Right lobe of liver (tissue), 6 donors: ENCODE data around the gene GDI1. TPM values are rescaled to one million over a fixed set of nuclear protein-coding genes. Genes with fewer than 3 reads are reported as not detected.
A peak's percentile ranks its signal among the peaks of the same experiment; 100 is the strongest.

Experiments used
- ATAC-seq, 4 donors: fragments of 200-7000 bp; cut with Tn5 transposase; one replicate each; pipeline ENCODE4 v1.9.1; 2020; ENCODE audit warnings: mild to moderate bottlenecking in 4 of 4, moderate library complexity in 4 of 4
- DNase-seq, 3 donors: peaks; one replicate each; pipeline ENCODE4 v3.0.0-alpha.2; 2020
- H3K27ac ChIP-seq, 3 donors: fragments of 200-600 bp; one replicate each; pipeline ENCODE4 v1.8.0; 2022
- H3K27me3 ChIP-seq, 2 donors: fragments of 200-600 bp; one replicate each; pipeline ENCODE4 v1.8.0; 2022
- H3K36me3 ChIP-seq, 4 donors: fragments of 200-600 bp; sonication (generic) in 1 of 4; one replicate each; pipeline versions ENCODE4 v1.5.1 to v1.8.0; 2017 to 2022; ENCODE audit warnings: control low read depth in 1 of 4
- H3K4me1 ChIP-seq, 4 donors: fragments of 200-600 bp; sonication (generic) in 1 of 4; one replicate each; pipeline versions ENCODE4 v1.5.1 to v1.8.0; 2017 to 2022; ENCODE audit warnings: control low read depth in 1 of 4
- H3K4me3 ChIP-seq, 3 donors: fragments of 200-600 bp; one replicate each; pipeline ENCODE4 v1.8.0; 2022
- H3K9me3 ChIP-seq, 4 donors: fragments of 200-600 bp; sonication (generic) in 1 of 4; one replicate each; pipeline versions ENCODE4 v1.5.1 to v1.8.0; 2017 to 2022; ENCODE audit warnings: control low read depth in 1 of 4
- CTCF ChIP-seq, 4 donors: fragments of 200-600 bp in 3 of 4; fragments of 450-650 bp in 1 of 4; IDR thresholded peaks; one replicate each; pipeline versions ENCODE4 v1.5.1 to v1.8.0; 2016 to 2022; ENCODE audit warnings: antibody characterized with exemption in 4 of 4, mild to moderate bottlenecking in 2 of 4
- POLR2A ChIP-seq: fragments of 450-650 bp; IDR thresholded peaks from one replicate; pipeline ENCODE4 v1.6.1; 2017; ENCODE audit warnings: antibody characterized with exemption, mild to moderate bottlenecking
- WGBS: methylation state at CpG from one replicate; pipeline ENCODE4 v1.1.6; 2018; ENCODE audit warnings: low coverage, low lambda C conversion rate; ENCODE audit not compliant: insufficient coverage; ENCODE audit errors: missing lambda C conversion rate; 5-methylcytosine and 5-hydroxymethylcytosine counted together
- intact Hi-C, 2 donors: fragments of 100-400 bp; cut with DNase I; formaldehyde crosslinking; loops; one replicate each; pipeline versions ENCODE4 v1.11.2 to v1.14.1; 2022
- total RNA-seq, 6 experiments: library from RNA; depleted of rRNA in 2 of 6; stranded (reverse); fragments of >200 nt in 2 of 6; fragmentation: NEBNext Ultra II Directional in 3 of 6; extraction: Animal tissue kit (Norgen Biotek cat#: 25700) in 3 of 6; gene quantifications; one replicate each; pipeline versions ENCODE4 v1.1.0 to v1.2.4, GENCODE V29; 2016 to 2023
- donor health status: DM: no; HTN: yes; CAD: no.
- donor health status: DM: no; HTN: no; CAD: no.
- donor health status: DM: no; HTN: no; CAD: no.
- donor health status: DM: no; HTN: yes; CAD: no.
- donor health status: DM: no; HTN: yes; CAD: no.

Gene GDI1
- total RNA-seq, 6 experiments from 2014 or later = 26.8 to 37.7 (median 30.9) TPM

DNA sequence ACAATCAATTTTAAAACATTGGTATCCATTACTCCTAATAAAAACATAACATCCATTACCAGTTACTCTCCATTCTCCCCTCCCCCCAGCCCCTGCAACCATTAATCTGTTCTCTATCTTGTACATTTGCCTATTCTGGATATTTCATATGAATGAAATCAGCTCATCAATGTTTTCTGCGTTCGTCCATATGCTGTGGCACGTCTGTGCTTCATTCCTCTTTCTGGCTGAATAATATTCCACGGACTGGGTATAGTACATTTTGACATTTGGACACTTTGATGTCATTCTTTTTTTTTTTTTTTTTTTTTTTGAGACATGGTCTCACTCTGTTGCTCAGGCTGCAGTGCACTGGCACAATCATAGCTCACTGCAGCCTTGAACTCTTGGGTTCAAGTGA, 33.1 kb upstream of the GDI1 start:
- Histone ChIP-seq H3K27me3 (no peaks in the 10 kb centered on the region), H3K27ac (no peak overlapping the region), H3K36me3 (peaks cover 0 to 18% (median 4%) of the 10 kb centered on the region in 4 donors), H3K4me3 (no peak overlapping the region), H3K4me1 (peaks cover 0 to 25% (median 6%) of the 10 kb centered on the region in 4 donors), H3K9me3 (no peaks in the 10 kb centered on the region)
- DNase-seq (no peak), ATAC-seq (no peak)
- no peak for TF ChIP-seq POLR2A
- no peak for TF ChIP-seq CTCF (IDR thresholded peaks at IDR 0.05)
- intact Hi-C loops = loop anchor here in 1 of 2 donors (5.0 kb wide), 1 partner anchor 128 kb away; no protein-coding TSS in a partner anchor
- WGBS = 69% methylated on average over 4 of the region's 4 CpGs

DNA sequence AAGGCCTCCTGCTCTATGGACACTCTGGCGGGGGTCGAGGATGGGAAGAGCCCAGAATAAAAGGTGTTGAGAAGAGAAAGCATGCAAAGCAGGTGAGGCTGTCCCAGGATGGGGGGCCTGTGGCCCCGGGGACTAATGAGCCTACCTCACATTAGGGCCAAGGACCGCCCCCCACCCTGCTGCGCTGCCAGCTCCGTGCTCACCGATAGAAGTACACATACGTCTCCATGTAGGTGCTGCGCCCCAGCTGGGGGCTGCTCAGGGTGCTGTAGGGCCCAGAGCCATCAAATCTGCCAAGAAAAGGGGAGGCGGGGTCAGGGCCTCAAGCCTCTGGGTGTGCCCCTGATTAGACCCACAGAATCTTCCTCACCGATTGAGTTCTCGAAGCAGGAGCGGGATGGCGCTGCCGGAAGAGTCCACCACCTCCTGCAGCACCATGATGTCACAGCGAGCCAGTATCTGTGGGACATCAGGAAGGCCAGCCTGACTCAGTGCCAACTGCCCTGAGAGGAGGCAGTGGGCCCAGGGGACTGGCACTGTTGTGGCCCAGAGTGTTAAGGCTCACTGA, 32.2 kb upstream of the GDI1 start:
- Histone ChIP-seq H3K27me3 (no peaks in the 10 kb centered on the region), H3K27ac (no peak overlapping the region), H3K9me3 (no peaks in the 10 kb centered on the region), H3K4me1 (peaks cover 0 to 19% (median 6%) of the 10 kb centered on the region in 4 donors), H3K36me3 (peaks cover 0 to 10% (median 4%) of the 10 kb centered on the region in 4 donors), H3K4me3 (no peak overlapping the region)
- intact Hi-C loops = loop anchor here in 1 of 2 donors (5.0 kb wide), 1 partner anchor 128 kb away; no protein-coding TSS in a partner anchor
- DNase-seq (no peak), ATAC-seq (no peak)
- TF ChIP-seq POLR2A (no peak), CTCF (IDR thresholded peaks at IDR 0.05) (no peak)
- 85% methylated on average over 5 of the region's 16 CpGs for WGBS

DNA sequence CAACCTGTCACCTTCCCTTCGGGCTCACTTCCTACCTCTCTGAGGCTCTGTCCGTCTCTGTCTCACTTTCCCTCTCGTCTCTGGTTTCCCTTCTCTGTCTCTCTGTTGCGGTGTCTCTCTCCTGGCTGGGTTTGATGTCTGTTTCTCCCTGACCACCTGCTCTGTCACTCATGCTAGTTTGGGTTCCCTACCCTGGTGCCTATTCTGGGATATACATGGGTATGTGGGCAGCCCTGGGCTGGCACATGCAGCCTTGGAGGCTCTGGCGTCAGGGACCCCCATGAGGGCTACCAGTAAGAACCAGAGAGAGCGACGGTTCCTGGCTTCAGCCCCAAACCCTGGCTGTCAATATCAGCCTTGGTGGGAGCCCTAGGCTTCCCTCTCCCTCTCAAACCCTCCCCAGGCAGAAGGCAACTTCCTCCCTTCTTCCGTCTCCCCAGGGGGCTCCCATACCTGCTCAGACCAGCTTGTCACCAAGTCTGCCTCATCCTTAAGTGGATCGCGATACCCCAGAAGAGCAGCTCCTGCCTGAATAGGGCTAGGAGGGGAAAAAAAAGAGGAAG, 28.2 kb upstream of the GDI1 start:
- WGBS = 65% methylated on average over 5 of the region's 10 CpGs
- no peak for ATAC-seq
- no peak for DNase-seq
- intact Hi-C loops = no loop called here
- Histone ChIP-seq H3K27me3 (no peaks in the 10 kb centered on the region), H3K4me3 (no peak overlapping the region), H3K9me3 (no peaks in the 10 kb centered on the region), H3K27ac (peak overlapping the region in 1 of 3 donors; percentile 49), H3K4me1 (no peaks in the 10 kb centered on the region), H3K36me3 (no peaks in the 10 kb centered on the region)
- TF ChIP-seq POLR2A (no peak), CTCF (IDR thresholded peaks at IDR 0.05) (no peak)

DNA sequence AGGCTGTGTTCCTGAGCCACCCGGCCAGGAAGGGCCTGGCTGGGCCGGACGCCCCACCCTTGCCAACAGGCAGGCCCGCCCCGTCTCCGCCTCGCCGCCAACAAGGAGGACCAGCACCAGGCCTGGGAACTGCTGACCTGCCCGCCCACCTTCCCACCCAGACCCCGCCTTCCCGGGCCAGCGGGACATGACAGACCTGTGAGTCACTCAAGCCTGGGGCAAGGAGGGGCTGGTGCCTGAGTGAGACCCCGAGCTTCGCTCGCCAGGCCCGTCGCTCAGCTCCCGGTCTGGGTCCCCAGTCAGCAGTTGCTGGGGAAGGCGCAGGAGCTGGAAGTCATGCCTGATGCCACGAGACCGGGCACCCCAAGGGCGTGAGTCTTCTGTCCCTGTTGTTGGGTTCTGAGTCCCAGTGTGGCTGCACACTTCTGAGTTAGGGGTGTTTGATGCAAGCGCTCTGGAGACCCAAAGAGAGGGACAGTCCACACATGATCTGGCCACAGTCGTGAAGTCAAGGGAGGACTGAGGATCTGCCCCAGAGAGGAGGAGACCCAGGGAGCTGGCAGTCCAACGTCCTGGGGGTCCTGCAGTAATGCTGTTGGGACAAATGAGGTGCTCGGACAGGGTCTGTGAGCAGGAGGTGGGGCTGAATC, 27.6 kb upstream of the GDI1 start, which contains the start of gene DNASE1L1:
DNASE1L1 (minus strand) TSS at position 33 of the 650 bp plus-strand sequence. CDS start 3,686 bp downstream, outside the sequence.
- Histone ChIP-seq H3K27me3 (no peaks in the 10 kb centered on the region), H3K27ac (peak within 1 kb of the TSS; percentile 6 to 49 (median 38)), H3K9me3 (no peaks in the 10 kb centered on the region), H3K36me3 (no peaks in the 10 kb centered on the region), H3K4me1 (no peaks in the 10 kb centered on the region), H3K4me3 (no peak within 1 kb of the TSS)
- intact Hi-C loops = no loop called here
- DNase-seq = peak; percentile 72 to 82 (median 82)
- WGBS = 43% methylated on average over 3 of the region's 26 CpGs
- TF ChIP-seq POLR2A (no peak), CTCF (IDR thresholded peaks at IDR 0.05) (no peak)
- ATAC-seq = peak; percentile 53 to 68 (median 63)
